ENCODE measurements around the gene CUX1. TPM values are rescaled to one million over a fixed set of nuclear protein-coding genes. Genes with fewer than 3 reads are reported as not detected.

CUX1 gene
- polyA plus RNA-seq, 1 experiment = 29.7 TPM

GRCh38 chr7:101969997-101970585 is 152.7 kb downstream of the CUX1 start:
- H3K4me3 ChIP-seq (ENCODE audit: low read depth, low read length) = no peak overlapping the region
- no peak overlapping the region for H3K27ac ChIP-seq (ENCODE audit: low read depth, low read length)
- DNase-seq (ENCODE audit: low read depth, low spot score) = no peak
- H3K27me3 ChIP-seq (ENCODE audit: control insufficient read depth, insufficient read depth, low read length) = no peaks in the 10 kb centered on the region
- POLR2A ChIA-PET = interaction anchor here (0.7 kb wide), 2 partner anchors 40 to 136 kb away, joined by 3 to 4 read pairs; no protein-coding TSS in a partner anchor
- TF ChIP-seq, protein P1, sequence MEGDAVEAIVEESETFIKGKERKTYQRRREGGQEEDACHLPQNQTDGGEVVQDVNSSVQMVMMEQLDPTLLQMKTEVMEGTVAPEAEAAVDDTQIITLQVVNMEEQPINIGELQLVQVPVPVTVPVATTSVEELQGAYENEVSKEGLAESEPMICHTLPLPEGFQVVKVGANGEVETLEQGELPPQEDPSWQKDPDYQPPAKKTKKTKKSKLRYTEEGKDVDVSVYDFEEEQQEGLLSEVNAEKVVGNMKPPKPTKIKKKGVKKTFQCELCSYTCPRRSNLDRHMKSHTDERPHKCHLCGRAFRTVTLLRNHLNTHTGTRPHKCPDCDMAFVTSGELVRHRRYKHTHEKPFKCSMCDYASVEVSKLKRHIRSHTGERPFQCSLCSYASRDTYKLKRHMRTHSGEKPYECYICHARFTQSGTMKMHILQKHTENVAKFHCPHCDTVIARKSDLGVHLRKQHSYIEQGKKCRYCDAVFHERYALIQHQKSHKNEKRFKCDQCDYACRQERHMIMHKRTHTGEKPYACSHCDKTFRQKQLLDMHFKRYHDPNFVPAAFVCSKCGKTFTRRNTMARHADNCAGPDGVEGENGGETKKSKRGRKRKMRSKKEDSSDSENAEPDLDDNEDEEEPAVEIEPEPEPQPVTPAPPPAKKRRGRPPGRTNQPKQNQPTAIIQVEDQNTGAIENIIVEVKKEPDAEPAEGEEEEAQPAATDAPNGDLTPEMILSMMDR (IDR thresholded peaks at IDR 0.05; ENCODE audit: low read depth, low read length) = no peak
- CTCF ChIA-PET = no interaction called here
- no peaks in the 10 kb centered on the region for H3K9me3 ChIP-seq (ENCODE audit: control insufficient read depth, insufficient read depth, low read length)

DNA sequence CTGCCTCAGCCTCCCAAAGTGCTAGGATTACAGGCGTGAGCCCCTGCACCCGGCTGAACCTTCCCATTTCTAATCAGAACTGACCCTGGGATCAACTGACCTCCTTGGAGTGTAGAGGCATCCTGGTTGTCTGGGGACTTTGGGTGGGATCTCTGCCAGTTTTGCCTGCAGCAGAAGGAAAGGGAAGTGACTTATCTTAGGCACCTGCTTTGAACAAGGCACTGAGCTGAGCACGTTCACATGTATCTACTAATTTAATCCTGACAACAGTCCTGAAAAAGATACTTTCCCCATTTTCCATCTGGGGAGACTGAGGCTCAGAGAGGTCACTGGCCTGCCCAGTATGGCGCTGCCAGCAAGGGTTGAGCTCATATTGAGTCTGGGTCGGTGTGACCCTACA is 153.4 kb downstream of the CUX1 start:
- DNase-seq (ENCODE audit: low read depth, low spot score) = no peak
- TF ChIP-seq, protein P1 (IDR thresholded peaks at IDR 0.05; ENCODE audit: low read depth, low read length) = no peak
- Histone ChIP-seq H3K9me3 (ENCODE audit: control insufficient read depth, insufficient read depth, low read length) (no peaks in the 10 kb centered on the region), H3K27ac (ENCODE audit: low read depth, low read length) (no peak overlapping the region), H3K27me3 (ENCODE audit: control insufficient read depth, insufficient read depth, low read length) (no peaks in the 10 kb centered on the region), H3K4me3 (ENCODE audit: low read depth, low read length) (no peak overlapping the region)
- CTCF ChIA-PET = no interaction called here
- POLR2A ChIA-PET = no interaction called here

DNA sequence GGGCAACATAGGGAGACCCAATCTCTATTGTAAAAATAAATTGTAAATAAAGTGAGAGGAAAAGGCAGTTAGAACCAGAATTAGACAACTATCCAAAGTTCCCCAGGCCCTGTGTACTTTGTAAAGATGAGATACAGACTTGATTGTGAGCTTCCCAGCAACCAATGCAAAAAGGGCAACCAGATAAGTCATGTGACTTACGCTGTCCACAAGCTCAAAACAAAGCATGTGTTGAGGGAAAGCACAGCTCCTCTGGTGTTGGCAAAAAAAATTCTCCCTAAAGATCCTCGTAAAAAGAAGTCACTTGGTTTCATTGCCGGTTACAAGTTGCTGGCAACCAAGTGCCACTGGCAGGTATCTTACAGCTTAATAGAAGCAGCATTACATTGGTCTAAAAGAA is 154.0 kb downstream of the CUX1 start:
- no peak for DNase-seq (ENCODE audit: low read depth, low spot score)
- H3K27me3 ChIP-seq (ENCODE audit: control insufficient read depth, insufficient read depth, low read length) = no peaks in the 10 kb centered on the region
- H3K27ac ChIP-seq (ENCODE audit: low read depth, low read length) = no peak overlapping the region
- TF ChIP-seq, protein P1 (IDR thresholded peaks at IDR 0.05; ENCODE audit: low read depth, low read length) = no peak
- ChIA-PET POLR2A (no interaction called here), CTCF (no interaction called here)
- no peak overlapping the region for H3K4me3 ChIP-seq (ENCODE audit: low read depth, low read length)
- no peaks in the 10 kb centered on the region for H3K9me3 ChIP-seq (ENCODE audit: control insufficient read depth, insufficient read depth, low read length)

DNA sequence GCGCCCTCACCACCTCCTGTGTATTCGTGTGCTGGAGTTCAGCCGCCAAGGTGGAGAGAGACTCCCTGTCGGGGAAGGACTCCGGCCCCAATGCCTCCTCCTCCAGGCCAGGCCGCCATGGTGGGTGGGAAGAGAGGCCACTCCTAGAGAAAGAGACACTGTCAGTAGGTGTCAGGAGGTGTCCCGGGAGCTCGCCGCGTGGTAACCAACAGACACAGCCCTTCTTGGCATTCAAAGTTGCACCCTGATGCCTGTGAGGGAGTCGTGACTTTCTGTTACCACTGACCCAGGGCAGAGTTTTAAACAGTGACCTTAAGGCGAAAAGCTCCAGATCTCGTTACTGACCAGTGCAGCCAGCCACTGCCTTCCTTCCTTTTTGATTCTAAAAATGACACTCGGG is 155.2 kb downstream of the CUX1 start:
- ChIA-PET POLR2A (no interaction called here), CTCF (no interaction called here)

DNA sequence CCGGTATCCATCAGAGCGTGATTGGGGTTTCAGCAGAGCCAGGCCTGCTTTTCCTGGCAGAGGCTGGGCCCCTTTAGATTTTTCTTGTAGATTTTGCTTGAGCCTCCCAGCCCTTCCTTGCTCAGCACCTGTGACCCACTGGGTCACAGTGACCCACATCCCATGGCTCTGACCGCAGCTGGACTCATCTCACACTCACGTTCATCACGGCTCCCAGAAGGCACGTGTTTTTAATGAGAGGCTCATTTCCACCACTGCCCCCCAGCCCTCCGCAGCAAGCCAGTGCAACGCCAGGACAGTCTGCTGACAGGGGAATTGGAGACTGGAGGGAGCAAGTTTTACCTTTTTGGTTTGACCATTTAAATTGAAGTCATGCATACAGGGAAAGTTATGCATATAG is 155.7 kb downstream of the CUX1 start:
- DNase-seq (ENCODE audit: low read depth, low spot score) = no peak
- H3K4me3 ChIP-seq (ENCODE audit: low read depth, low read length) = no peak overlapping the region
- CTCF ChIA-PET = no interaction called here
- no peaks in the 10 kb centered on the region for H3K9me3 ChIP-seq (ENCODE audit: control insufficient read depth, insufficient read depth, low read length)
- POLR2A ChIA-PET = no interaction called here
- H3K27me3 ChIP-seq (ENCODE audit: control insufficient read depth, insufficient read depth, low read length) = no peaks in the 10 kb centered on the region
- TF ChIP-seq, protein P1 (IDR thresholded peaks at IDR 0.05; ENCODE audit: low read depth, low read length) = no peak
- no peak overlapping the region for H3K27ac ChIP-seq (ENCODE audit: low read depth, low read length)

More for the DNA sequence above, 155.2 kb downstream of the CUX1 start:
- Histone ChIP-seq H3K9me3 (ENCODE audit: control insufficient read depth, insufficient read depth, low read length) (no peaks in the 10 kb centered on the region), H3K27me3 (ENCODE audit: control insufficient read depth, insufficient read depth, low read length) (no peaks in the 10 kb centered on the region), H3K4me3 (ENCODE audit: low read depth, low read length) (no peak overlapping the region), H3K27ac (ENCODE audit: low read depth, low read length) (no peak overlapping the region)
- TF ChIP-seq, protein P1 (IDR thresholded peaks at IDR 0.05; ENCODE audit: low read depth, low read length) = no peak
- no peak for DNase-seq (ENCODE audit: low read depth, low spot score)

Measured in AG04450 (cell line).